Measurements from ENCODE around the gene SETDB1. TPM values are rescaled to one million over a fixed set of nuclear protein-coding genes. Genes with fewer than 3 reads are reported as not detected.

Gene SETDB1
- total RNA-seq, 4 donors from 2014 or later, result 25.0 to 61.9 (median 38.5) TPM

- WGBS, result 21% methylated on average over 4 of the region's 4 CpGs
- Histone ChIP-seq H3K4me3 (no peak overlapping the region), H3K4me1 (peaks cover 15% of the 10 kb centered on the region), H3K36me3 (peaks cover 36% of the 10 kb centered on the region), H3K9me3 (no peaks in the 10 kb centered on the region), H3K27me3 (no peaks in the 10 kb centered on the region), H3K27ac (peak overlapping the region; percentile 76)
- DNase-seq (ENCODE audit: low spot score in 2 of 2), result no peak
- TF ChIP-seq POLR2AphosphoS5 (IDR thresholded peaks at IDR 0.05) (no peak), CTCF (IDR thresholded peaks at IDR 0.05) (no peak), POLR2A (IDR thresholded peaks at IDR 0.05) (no peak), EP300 (IDR thresholded peaks at IDR 0.05) (no peak)
Measured at GRCh38 chr1:150995460-150995859, 69.3 kb downstream of the SETDB1 start.

GRCh38 chr1:150995896-150996295 lies 69.7 kb downstream of the SETDB1 start:
- Histone ChIP-seq H3K4me1 (peaks cover 15% of the 10 kb centered on the region), H3K27me3 (no peaks in the 10 kb centered on the region), H3K27ac (peak overlapping the region; percentile 76), H3K4me3 (no peak overlapping the region), H3K36me3 (peaks cover 40% of the 10 kb centered on the region), H3K9me3 (no peaks in the 10 kb centered on the region)
- DNase-seq (ENCODE audit: low spot score in 2 of 2), result peak in 1 of 2 donors; percentile 77
- TF ChIP-seq POLR2A (IDR thresholded peaks at IDR 0.05) (no peak), EP300 (IDR thresholded peaks at IDR 0.05) (no peak), POLR2AphosphoS5 (IDR thresholded peaks at IDR 0.05) (peak in 1 of 3 donors; percentile 17), CTCF (IDR thresholded peaks at IDR 0.05) (peak; percentile 81 to 84)
- 23% methylated on average over 9 of the region's 9 CpGs for WGBS

- Histone ChIP-seq H3K4me1 (peaks cover 18% of the 10 kb centered on the region), H3K4me3 (no peak overlapping the region), H3K27me3 (no peaks in the 10 kb centered on the region), H3K27ac (no peak overlapping the region), H3K9me3 (no peaks in the 10 kb centered on the region), H3K36me3 (peaks cover 54% of the 10 kb centered on the region)
- no peak for TF ChIP-seq POLR2A (IDR thresholded peaks at IDR 0.05)
- no peak for TF ChIP-seq CTCF (IDR thresholded peaks at IDR 0.05)
- TF ChIP-seq EP300 (IDR thresholded peaks at IDR 0.05), result no peak
- TF ChIP-seq POLR2AphosphoS5 (IDR thresholded peaks at IDR 0.05), result no peak
- WGBS, result 93% methylated on average over 17 of the region's 20 CpGs
- no peak for DNase-seq (ENCODE audit: low spot score in 2 of 2)
Measured at GRCh38 chr1:150997126-150997872, 71.1 kb downstream of the SETDB1 start.

- H3K9me3 ChIP-seq, result no peaks in the 10 kb centered on the region
- WGBS, result 72% methylated on average over 4 of the region's 5 CpGs
- no peak overlapping the region for H3K4me3 ChIP-seq
- H3K27me3 ChIP-seq, result no peaks in the 10 kb centered on the region
- TF ChIP-seq CTCF (IDR thresholded peaks at IDR 0.05) (no peak), EP300 (IDR thresholded peaks at IDR 0.05) (no peak), POLR2A (IDR thresholded peaks at IDR 0.05) (no peak), POLR2AphosphoS5 (IDR thresholded peaks at IDR 0.05) (no peak)
- no peak for DNase-seq (ENCODE audit: low spot score in 2 of 2)
- peaks cover 57% of the 10 kb centered on the region for H3K36me3 ChIP-seq
- no peak overlapping the region for H3K27ac ChIP-seq
- peaks cover 25% of the 10 kb centered on the region for H3K4me1 ChIP-seq
Measured at GRCh38 chr1:150997949-150998348, 71.8 kb downstream of the SETDB1 start.

- no peaks in the 10 kb centered on the region for H3K9me3 ChIP-seq
- no peak for DNase-seq (ENCODE audit: low spot score in 2 of 2)
- no peak overlapping the region for H3K27ac ChIP-seq
- TF ChIP-seq POLR2AphosphoS5 (IDR thresholded peaks at IDR 0.05) (no peak), EP300 (IDR thresholded peaks at IDR 0.05) (no peak)
- H3K36me3 ChIP-seq, result peaks cover 57% of the 10 kb centered on the region
- no peak overlapping the region for H3K4me3 ChIP-seq
- H3K4me1 ChIP-seq, result peaks cover 37% of the 10 kb centered on the region
- no peaks in the 10 kb centered on the region for H3K27me3 ChIP-seq
- WGBS, result 85% methylated on average over 17 of the region's 17 CpGs
Measured at GRCh38 chr1:150999051-150999674, 73.0 kb downstream of the SETDB1 start.
